ENCODE results near the gene MED16. TPM values are rescaled to one million over a fixed set of nuclear protein-coding genes. Genes with fewer than 3 reads are reported as not detected.

The MED16 gene
- total RNA-seq, 1 experiment from 2014 or later = 66.9 TPM

GRCh38 chr19:919199-920050 lies 26.4 kb upstream of the MED16 start (continued):
- no peak for TF ChIP-seq ATF3 (CRISPR knock-in tag; conservative IDR thresholded peaks at IDR 0.05)
- no peak for TF ChIP-seq FOXJ3 (CRISPR knock-in tag; IDR thresholded peaks at IDR 0.05; ENCODE audit: borderline replicate concordance)
- no peak for TF ChIP-seq E2F1 (CRISPR knock-in tag; IDR thresholded peaks at IDR 0.05)
- TF ChIP-seq CREB1 (CRISPR knock-in tag; IDR thresholded peaks at IDR 0.05) = no peak
- TF ChIP-seq MLX (CRISPR knock-in tag; IDR thresholded peaks at IDR 0.05) = no peak
- no peak for TF ChIP-seq ESRRA (CRISPR knock-in tag; IDR thresholded peaks at IDR 0.05; ENCODE audit: borderline replicate concordance)
- TF ChIP-seq PRDM15 (CRISPR knock-in tag; IDR thresholded peaks at IDR 0.05) = no peak
- peak; percentile 59; the same call in 1 of the 2 replicates for TF ChIP-seq GTF2I (CRISPR knock-in tag; conservative IDR thresholded peaks at IDR 0.05)
- TF ChIP-seq ZBTB43 (CRISPR knock-in tag; IDR thresholded peaks at IDR 0.05) = no peak
- peak; percentile 12; the same call in 1 of the 2 replicates for TF ChIP-seq NFE2L1 (CRISPR knock-in tag; IDR thresholded peaks at IDR 0.05)
- no peak for TF ChIP-seq ZNF396 (CRISPR knock-in tag; IDR thresholded peaks at IDR 0.05; ENCODE audit: borderline replicate concordance)
- TF ChIP-seq ZNF263 (CRISPR knock-in tag; IDR thresholded peaks at IDR 0.05; ENCODE audit: low read depth) = no peak
- TF ChIP-seq CDX4 (CRISPR knock-in tag; IDR thresholded peaks at IDR 0.05; ENCODE audit: borderline replicate concordance) = no peak
- no peak for TF ChIP-seq ZNF532 (CRISPR knock-in tag; IDR thresholded peaks at IDR 0.05; ENCODE audit: borderline replicate concordance)
- TF ChIP-seq FOXP4 (CRISPR knock-in tag; IDR thresholded peaks at IDR 0.05) = 0 out of 2 replicates have a peak, but pooled peaks have one; percentile 18
- no peak for TF ChIP-seq HMGA2 (CRISPR knock-in tag; IDR thresholded peaks at IDR 0.05)
- 0 out of 2 replicates have a peak, but pooled peaks have one; percentile 50 for TF ChIP-seq MYBL2 (CRISPR knock-in tag; IDR thresholded peaks at IDR 0.05)
- peak; percentile 18; the same call in 1 of the 2 replicates for TF ChIP-seq FOXK1 (CRISPR knock-in tag; IDR thresholded peaks at IDR 0.05)
- 0 out of 2 replicates have a peak, but pooled peaks have one; percentile 26 for TF ChIP-seq IRF2 (CRISPR knock-in tag; IDR thresholded peaks at IDR 0.05; ENCODE audit: borderline replicate concordance, low read depth)
- TF ChIP-seq CBFB (CRISPR knock-in tag; IDR thresholded peaks at IDR 0.05; ENCODE audit: low read depth) = 0 out of 2 replicates have a peak, but pooled peaks have one; percentile 44
- no peak for TF ChIP-seq ERG (CRISPR knock-in tag; IDR thresholded peaks at IDR 0.05)

Measured in WTC11 (cell line).